Measurements from ENCODE around the gene MYRFL. TPM values are rescaled to one million over a fixed set of nuclear protein-coding genes. Genes with fewer than 3 reads are reported as not detected.

Gene MYRFL
- total RNA-seq, 1 experiment from 2014 or later: 0.57 TPM

GRCh38 chr12:69910694-69911093 is 85.7 kb downstream of the MYRFL start:
- Histone ChIP-seq H4K8ac (replicated peaks; ENCODE audit: insufficient read length, low read depth, low read length) (no peak overlapping the region), H2BK5ac (ENCODE audit: insufficient read length, low read length) (no peak overlapping the region), H3K27ac (ENCODE audit: insufficient read length, low read depth, low read length) (no peak overlapping the region), H3K9ac (ENCODE audit: extremely low read depth, insufficient read length, low read length) (no peak overlapping the region), H2AK5ac (ENCODE audit: insufficient read length, low read length) (no peak overlapping the region), H3K27me3 (ENCODE audit: insufficient read depth, low read length) (no peaks in the 10 kb centered on the region), H2BK15ac (ENCODE audit: low read depth, low read length) (no peak overlapping the region), H2BK12ac (ENCODE audit: insufficient read length, low read depth, low read length) (no peak overlapping the region), H3K4me2 (ENCODE audit: insufficient read depth, insufficient read length, low read length) (no peak overlapping the region), H2BK20ac (ENCODE audit: low read depth, low read length, poor library complexity, severe bottlenecking) (no peak overlapping the region), H3K56ac (ENCODE audit: insufficient read length, low read depth, low read length) (no peak overlapping the region), H3K23ac (ENCODE audit: insufficient read length, low read depth, low read length) (no peak overlapping the region), H3K23me2 (ENCODE audit: insufficient read length, low read depth, low read length, poor library complexity, severe bottlenecking) (no peaks in the 10 kb centered on the region), H3T11ph (ENCODE audit: low read length) (no peak overlapping the region), H2AFZ (ENCODE audit: low read length) (no peak overlapping the region), H3K14ac (ENCODE audit: insufficient read depth, low read length) (no peak overlapping the region), H3K4me1 (ENCODE audit: insufficient read depth, low read length) (peaks cover 3% of the 10 kb centered on the region; the same call in 1 of the 2 replicates), H3K4ac (ENCODE audit: low read depth, low read length) (no peak overlapping the region), H3K79me2 (ENCODE audit: insufficient read depth, low read length) (no peaks in the 10 kb centered on the region), H2BK120ac (ENCODE audit: low read depth, low read length, poor library complexity, severe bottlenecking) (no peak overlapping the region), H3K79me1 (ENCODE audit: insufficient read depth, low read depth, low read length, poor library complexity, severe bottlenecking) (no peaks in the 10 kb centered on the region), H4K20me1 (ENCODE audit: control insufficient read depth, insufficient read depth, insufficient read length) (no peaks in the 10 kb centered on the region), H3K9me3 (ENCODE audit: control insufficient read depth, low read depth, low read length) (no peaks in the 10 kb centered on the region), H4K5ac (ENCODE audit: insufficient read length, low read depth, low read length) (no peak overlapping the region), H3K18ac (ENCODE audit: insufficient read length, low read depth, low read length) (no peak overlapping the region), H4K91ac (ENCODE audit: insufficient read length, low read depth, low read length) (no peak overlapping the region)
- Mint-ChIP-seq H3K4me3 (no peak overlapping the region), H3K27ac (peak overlapping the region in 2 of 3 experiments; percentile 40 to 71; a peak in 2 of 7 replicates), H3K27me3 (ENCODE audit: low read depth) (no peaks in the 10 kb centered on the region), H3K4me1 (peaks cover 13 to 14% of the 10 kb centered on the region in 2 experiments), H3K9me3 (0 out of 5 replicates have a peak, but pooled peaks cover 0 to 2% of the 10 kb centered on the region in 2 experiments), H3K36me3 (ENCODE audit: insufficient read depth in 1 of 3, low read depth in 3 of 3) (no peaks in the 10 kb centered on the region; a peak in 1 of 7 replicates)
- DNase-seq: no peak
- WGBS (ENCODE audit: extremely low coverage, insufficient read length, low lambda C conversion rate): no CpG with 5 or more reads among the region's 2 CpGs
- TF ChIP-seq CTCF (conservative IDR thresholded peaks at IDR 0.05): no peak
